Fibroblast of lung (primary cell): ENCODE results near the gene CLPTM1L. TPM values are rescaled to one million over a fixed set of nuclear protein-coding genes. Genes with fewer than 3 reads are reported as not detected.

ENCODE experiments used
- DNase-seq, 2 donors: peaks; one replicate each; pipeline versions ENCODE4 v3.0.0 to v3.0.0-alpha.2; 2010; ENCODE audit warnings: low read depth in 2 of 2
- H2AFZ ChIP-seq: 2 replicates; pipeline ENCODE4 v1.5.1; 2012; ENCODE audit warnings: low read length, control low read depth, inconsistent platforms
- H3K27ac ChIP-seq: 2 replicates; pipeline ENCODE4 v1.5.1; 2011; ENCODE audit warnings: low read length, control low read depth; ENCODE audit not compliant: insufficient read depth
- H3K27me3 ChIP-seq: 2 replicates; pipeline ENCODE4 v1.5.1; 2011; ENCODE audit warnings: mild to moderate bottlenecking, low read length; ENCODE audit not compliant: control insufficient read depth, insufficient read depth
- H3K36me3 ChIP-seq: 2 replicates; pipeline ENCODE4 v1.5.1; 2011; ENCODE audit warnings: low read length; ENCODE audit not compliant: control insufficient read depth, insufficient read depth
- H3K4me1 ChIP-seq: 2 replicates; pipeline ENCODE4 v1.5.1; 2011; ENCODE audit warnings: low read length; ENCODE audit not compliant: control insufficient read depth, insufficient read depth; ENCODE audit errors: extremely low read depth
- H3K4me2 ChIP-seq: 2 replicates; pipeline ENCODE4 v1.5.1; 2011; ENCODE audit warnings: low read length, control low read depth; ENCODE audit not compliant: insufficient read depth; ENCODE audit errors: extremely low read depth
- H3K4me3 ChIP-seq, 4 experiments: fragments of 200-600 bp in 1 of 4; sonication (generic) in 1 of 4; replicated peaks in 1 of 4; 2 replicates each; pipeline ENCODE4 v1.5.1; 2011 to 2016; ENCODE audit warnings: low read length in 4 of 4, low read depth in 3 of 4, mild to moderate bottlenecking in 3 of 4, control low read depth in 2 of 4, inconsistent platforms in 1 of 4, mixed read lengths in 1 of 4; ENCODE audit not compliant: insufficient read depth in 1 of 4; ENCODE audit errors: control extremely low read depth in 1 of 4
- H3K79me2 ChIP-seq: 2 replicates; pipeline ENCODE4 v1.5.1; 2012; ENCODE audit warnings: mild to moderate bottlenecking, low read length, inconsistent platforms; ENCODE audit not compliant: control insufficient read depth, insufficient read depth
- H3K9ac ChIP-seq: 2 replicates; pipeline ENCODE4 v1.5.1; 2011; ENCODE audit warnings: mild to moderate bottlenecking, low read length, control low read depth; ENCODE audit not compliant: insufficient read depth
- H3K9me3 ChIP-seq: 2 replicates; pipeline ENCODE4 v1.5.1; 2012; ENCODE audit warnings: low read depth, low read length; ENCODE audit not compliant: control insufficient read depth, insufficient read depth
- H4K20me1 ChIP-seq: 2 replicates; pipeline ENCODE4 v1.5.1; 2011; ENCODE audit warnings: low read length; ENCODE audit not compliant: control insufficient read depth, insufficient read depth; ENCODE audit errors: extremely low read depth
- EZH2 ChIP-seq: IDR thresholded peaks from 2 replicates; pipeline ENCODE4 v1.5.1; 2012; ENCODE audit warnings: low read length, control low read depth, mild to moderate bottlenecking; ENCODE audit errors: missing control alignments
- polyA plus RNA-seq, 2 donors: library from polyadenylated mRNA; depleted of rRNA in 1 of 2; stranded (reverse) in 1 of 2; unstranded in 1 of 2; fragments of >200 nt; gene quantifications; 2 replicates each; pipeline ENCODE4 v1.2.1, GENCODE V29; 2011 to 2012; ENCODE audit warnings: missing spikeins in 1 of 2
- total RNA-seq: library from RNA; depleted of rRNA; stranded (reverse); fragments of >200 nt; gene quantifications from 2 replicates; pipeline ENCODE4 v1.2.1, GENCODE V29; 2014
- TF ChIP-seq, protein P1 (sequence below), 2 donors: IDR thresholded peaks in 1 of 2; conservative IDR thresholded peaks in 1 of 2; 1 replicate in 1 of 2; 2 replicates in 1 of 2; pipeline ENCODE4 v1.5.1; 2011 to 2012; ENCODE audit warnings: low read length in 2 of 2, control low read depth in 1 of 2, inconsistent platforms in 1 of 2, low read depth in 1 of 2, mild to moderate bottlenecking in 1 of 2

CLPTM1L gene
- total and polyA plus RNA-seq, 2 donors (not counting 1 experiment from before 2014, with no cell fraction given): 89.3 to 215 TPM

DNA sequence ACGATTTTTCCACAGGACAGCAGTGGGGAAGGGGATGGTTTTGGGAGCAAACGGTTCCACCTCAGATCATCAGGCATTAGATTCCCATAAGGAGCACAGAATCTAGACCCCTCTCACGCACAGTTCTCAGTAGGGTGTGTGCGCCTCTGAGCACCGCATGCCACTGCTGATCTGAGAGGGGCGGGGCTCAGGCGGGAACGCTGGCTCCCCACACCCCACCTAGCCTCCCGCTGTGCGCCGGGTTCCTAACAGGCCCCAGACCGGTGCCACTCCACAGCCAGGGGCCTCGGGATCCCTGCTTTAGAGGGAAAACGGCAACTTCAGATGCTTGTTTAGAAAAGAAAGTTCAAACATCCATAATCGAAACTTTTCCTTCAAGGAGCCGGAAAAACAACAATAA lies 70.4 kb downstream of the CLPTM1L start:
- Histone ChIP-seq H3K79me2 (no peaks in the 10 kb centered on the region), H3K27me3 (no peaks in the 10 kb centered on the region), H3K9me3 (no peaks in the 10 kb centered on the region), H3K27ac (no peak overlapping the region), H2AFZ (no peak overlapping the region), H4K20me1 (no peaks in the 10 kb centered on the region), H3K9ac (no peak overlapping the region), H3K4me1 (no peaks in the 10 kb centered on the region), H3K4me2 (no peak overlapping the region), H3K4me3 (no peak overlapping the region), H3K36me3 (no peaks in the 10 kb centered on the region)
- no peak for DNase-seq
- no peak for TF ChIP-seq EZH2
- TF ChIP-seq, protein P1, sequence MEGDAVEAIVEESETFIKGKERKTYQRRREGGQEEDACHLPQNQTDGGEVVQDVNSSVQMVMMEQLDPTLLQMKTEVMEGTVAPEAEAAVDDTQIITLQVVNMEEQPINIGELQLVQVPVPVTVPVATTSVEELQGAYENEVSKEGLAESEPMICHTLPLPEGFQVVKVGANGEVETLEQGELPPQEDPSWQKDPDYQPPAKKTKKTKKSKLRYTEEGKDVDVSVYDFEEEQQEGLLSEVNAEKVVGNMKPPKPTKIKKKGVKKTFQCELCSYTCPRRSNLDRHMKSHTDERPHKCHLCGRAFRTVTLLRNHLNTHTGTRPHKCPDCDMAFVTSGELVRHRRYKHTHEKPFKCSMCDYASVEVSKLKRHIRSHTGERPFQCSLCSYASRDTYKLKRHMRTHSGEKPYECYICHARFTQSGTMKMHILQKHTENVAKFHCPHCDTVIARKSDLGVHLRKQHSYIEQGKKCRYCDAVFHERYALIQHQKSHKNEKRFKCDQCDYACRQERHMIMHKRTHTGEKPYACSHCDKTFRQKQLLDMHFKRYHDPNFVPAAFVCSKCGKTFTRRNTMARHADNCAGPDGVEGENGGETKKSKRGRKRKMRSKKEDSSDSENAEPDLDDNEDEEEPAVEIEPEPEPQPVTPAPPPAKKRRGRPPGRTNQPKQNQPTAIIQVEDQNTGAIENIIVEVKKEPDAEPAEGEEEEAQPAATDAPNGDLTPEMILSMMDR (conservative IDR thresholded peaks at IDR 0.05 in 1 of 2, IDR thresholded peaks at IDR 0.05 in 1 of 2; ENCODE audit: low read depth in 1 of 2, low read length in 2 of 2): no peak

DNA sequence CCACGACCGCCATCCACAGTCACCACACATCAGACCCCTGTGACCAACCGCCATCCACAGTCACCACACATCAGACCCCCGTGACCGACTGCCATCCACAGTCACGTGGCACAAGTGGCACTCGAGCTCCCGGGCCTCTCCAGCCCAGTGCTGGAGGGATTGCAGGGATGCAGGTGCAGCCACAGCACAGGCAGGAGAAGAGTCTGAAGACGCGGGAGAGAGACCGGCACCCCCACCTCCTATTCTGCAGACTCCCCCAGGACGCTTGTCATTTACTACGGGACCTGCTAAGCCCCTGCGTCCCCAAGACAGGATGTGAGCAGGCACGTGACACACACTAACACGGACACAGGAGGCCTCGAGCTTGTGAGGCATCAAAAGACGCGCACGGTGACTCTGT lies 71.2 kb downstream of the CLPTM1L start:
- no peak for TF ChIP-seq EZH2
- TF ChIP-seq, protein P1 (conservative IDR thresholded peaks at IDR 0.05 in 1 of 2, IDR thresholded peaks at IDR 0.05 in 1 of 2; ENCODE audit: low read depth in 1 of 2, low read length in 2 of 2): no peak
- H3K4me3 ChIP-seq: no peak overlapping the region
- DNase-seq: no peak
- no peak overlapping the region for H2AFZ ChIP-seq
- H3K36me3 ChIP-seq: no peaks in the 10 kb centered on the region
- no peak overlapping the region for H3K27ac ChIP-seq
- no peaks in the 10 kb centered on the region for H3K27me3 ChIP-seq
- no peaks in the 10 kb centered on the region for H3K4me1 ChIP-seq
- no peaks in the 10 kb centered on the region for H4K20me1 ChIP-seq
- no peaks in the 10 kb centered on the region for H3K9me3 ChIP-seq
- no peaks in the 10 kb centered on the region for H3K79me2 ChIP-seq
- H3K4me2 ChIP-seq: no peak overlapping the region
- no peak overlapping the region for H3K9ac ChIP-seq

DNA sequence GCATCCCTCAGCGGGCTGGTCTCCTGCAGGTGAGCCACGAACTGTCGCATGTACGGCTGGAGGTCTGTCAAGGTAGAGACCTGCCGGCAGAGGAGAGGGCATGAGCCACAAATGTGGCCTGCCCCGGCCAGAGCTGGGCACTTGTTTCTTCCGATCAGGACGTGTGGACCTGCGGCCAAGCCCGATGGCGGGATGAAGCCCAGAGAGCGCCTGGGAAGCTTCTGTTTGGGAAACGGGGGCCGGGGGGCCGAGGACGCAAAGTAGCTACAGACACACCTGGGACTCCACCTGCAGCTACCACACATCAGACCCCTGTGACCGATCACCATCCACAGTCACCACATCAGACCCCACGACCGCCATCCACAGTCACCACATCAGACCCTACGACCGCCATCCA lies 72.7 kb downstream of the CLPTM1L start:
- Histone ChIP-seq H3K4me2 (no peak overlapping the region), H3K4me1 (no peaks in the 10 kb centered on the region), H3K27ac (no peak overlapping the region), H4K20me1 (no peaks in the 10 kb centered on the region), H3K9ac (no peak overlapping the region), H3K36me3 (no peaks in the 10 kb centered on the region), H3K27me3 (no peaks in the 10 kb centered on the region), H3K79me2 (no peaks in the 10 kb centered on the region), H3K4me3 (no peak overlapping the region), H2AFZ (no peak overlapping the region), H3K9me3 (no peaks in the 10 kb centered on the region)
- DNase-seq: no peak
- TF ChIP-seq EZH2: no peak
- TF ChIP-seq, protein P1 (conservative IDR thresholded peaks at IDR 0.05 in 1 of 2, IDR thresholded peaks at IDR 0.05 in 1 of 2; ENCODE audit: low read depth in 1 of 2, low read length in 2 of 2): no peak
